ENCODE results near the gene TMEM132C.

Gene TMEM132C

GRCh38 chr12:128698301-128698972 lies 431.5 kb downstream of the TMEM132C start:
- no peak overlapping the region for H3K4me3 ChIP-seq (replicated peaks; ENCODE audit: low read depth, low read length)
- DNase-seq (ENCODE audit: low read depth), result no peak
- TF ChIP-seq, protein P1, sequence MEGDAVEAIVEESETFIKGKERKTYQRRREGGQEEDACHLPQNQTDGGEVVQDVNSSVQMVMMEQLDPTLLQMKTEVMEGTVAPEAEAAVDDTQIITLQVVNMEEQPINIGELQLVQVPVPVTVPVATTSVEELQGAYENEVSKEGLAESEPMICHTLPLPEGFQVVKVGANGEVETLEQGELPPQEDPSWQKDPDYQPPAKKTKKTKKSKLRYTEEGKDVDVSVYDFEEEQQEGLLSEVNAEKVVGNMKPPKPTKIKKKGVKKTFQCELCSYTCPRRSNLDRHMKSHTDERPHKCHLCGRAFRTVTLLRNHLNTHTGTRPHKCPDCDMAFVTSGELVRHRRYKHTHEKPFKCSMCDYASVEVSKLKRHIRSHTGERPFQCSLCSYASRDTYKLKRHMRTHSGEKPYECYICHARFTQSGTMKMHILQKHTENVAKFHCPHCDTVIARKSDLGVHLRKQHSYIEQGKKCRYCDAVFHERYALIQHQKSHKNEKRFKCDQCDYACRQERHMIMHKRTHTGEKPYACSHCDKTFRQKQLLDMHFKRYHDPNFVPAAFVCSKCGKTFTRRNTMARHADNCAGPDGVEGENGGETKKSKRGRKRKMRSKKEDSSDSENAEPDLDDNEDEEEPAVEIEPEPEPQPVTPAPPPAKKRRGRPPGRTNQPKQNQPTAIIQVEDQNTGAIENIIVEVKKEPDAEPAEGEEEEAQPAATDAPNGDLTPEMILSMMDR (IDR thresholded peaks at IDR 0.05; ENCODE audit: low read length, missing control alignments), result no peak

DNA sequence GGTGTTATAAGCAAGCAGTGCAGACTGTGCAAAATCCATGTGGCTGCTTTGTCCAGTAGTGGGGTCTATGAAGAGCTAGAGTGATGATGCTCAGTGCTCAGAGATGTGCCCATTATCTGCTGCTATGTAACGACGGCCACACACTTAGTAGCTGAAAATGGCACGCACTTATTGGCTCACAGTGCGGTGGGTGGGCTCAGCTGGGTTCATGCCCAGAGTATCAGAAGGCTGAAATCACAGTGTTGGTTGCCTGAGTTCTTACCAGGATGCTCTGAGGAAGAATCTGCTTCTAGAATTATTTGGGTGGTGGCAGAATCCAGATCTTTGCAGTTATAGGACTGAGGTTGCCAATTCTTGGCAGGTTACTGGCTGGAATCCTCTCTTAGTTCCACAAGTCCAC lies 432.1 kb downstream of the TMEM132C start:
- no peak overlapping the region for H3K4me3 ChIP-seq (replicated peaks; ENCODE audit: low read depth, low read length)
- TF ChIP-seq, protein P1 (IDR thresholded peaks at IDR 0.05; ENCODE audit: low read length, missing control alignments), result no peak
- no peak for DNase-seq (ENCODE audit: low read depth)

DNA sequence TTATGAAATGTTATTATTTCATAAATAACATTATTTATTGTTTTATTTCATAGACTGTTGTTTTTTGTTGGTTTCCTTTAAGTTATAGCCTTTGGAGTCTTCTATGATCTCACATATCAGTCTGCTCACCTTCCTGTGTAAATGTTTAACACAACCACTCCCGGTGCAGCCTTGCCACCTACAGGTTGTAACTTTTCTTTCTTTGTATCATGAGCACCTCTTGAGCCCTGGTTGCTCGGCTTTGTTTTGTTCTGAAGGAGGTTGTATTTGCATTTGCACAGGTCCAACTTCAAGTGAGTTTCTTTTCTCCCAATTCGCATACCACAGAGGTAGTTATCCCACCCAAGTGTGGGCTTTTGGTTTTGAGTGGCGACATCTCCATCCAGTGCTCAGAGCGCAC lies 435.4 kb downstream of the TMEM132C start:
- TF ChIP-seq, protein P1 (IDR thresholded peaks at IDR 0.05; ENCODE audit: low read length, missing control alignments), result no peak
- no peak overlapping the region for H3K4me3 ChIP-seq (replicated peaks; ENCODE audit: low read depth, low read length)
- no peak for DNase-seq (ENCODE audit: low read depth)

- no peak overlapping the region for H3K4me3 ChIP-seq (replicated peaks; ENCODE audit: low read depth, low read length)
- TF ChIP-seq, protein P1 (IDR thresholded peaks at IDR 0.05; ENCODE audit: low read length, missing control alignments), result no peak
- DNase-seq (ENCODE audit: low read depth), result no peak
Measured at GRCh38 chr12:128705140-128705539, 438.2 kb downstream of the TMEM132C start.

- DNase-seq (ENCODE audit: low read depth), result no peak
- TF ChIP-seq, protein P1 (IDR thresholded peaks at IDR 0.05; ENCODE audit: low read length, missing control alignments), result no peak
- H3K4me3 ChIP-seq (replicated peaks; ENCODE audit: low read depth, low read length), result no peak overlapping the region
Measured at GRCh38 chr12:128707488-128707887, 440.5 kb downstream of the TMEM132C start.

GRCh38 chr12:128708789-128709188 lies 441.8 kb downstream of the TMEM132C start:
- TF ChIP-seq, protein P1 (IDR thresholded peaks at IDR 0.05; ENCODE audit: low read length, missing control alignments), result no peak
- DNase-seq (ENCODE audit: low read depth), result no peak

GRCh38 chr12:128709660-128710059 lies 442.7 kb downstream of the TMEM132C start:
- no peak overlapping the region for H3K4me3 ChIP-seq (replicated peaks; ENCODE audit: low read depth, low read length)
- no peak for DNase-seq (ENCODE audit: low read depth)
- TF ChIP-seq, protein P1 (IDR thresholded peaks at IDR 0.05; ENCODE audit: low read length, missing control alignments), result no peak

More at GRCh38 chr12:128708789-128709188, 441.8 kb downstream of the TMEM132C start:
- no peak overlapping the region for H3K4me3 ChIP-seq (replicated peaks; ENCODE audit: low read depth, low read length)
